ENCODE measurements around the gene TSHZ2.
"Not testable (repeated sequence)": the region's sequence is repeated elsewhere in the genome, so short reads cannot be mapped to it uniquely, and the experiment has no call there.

TSHZ2 gene

DNA sequence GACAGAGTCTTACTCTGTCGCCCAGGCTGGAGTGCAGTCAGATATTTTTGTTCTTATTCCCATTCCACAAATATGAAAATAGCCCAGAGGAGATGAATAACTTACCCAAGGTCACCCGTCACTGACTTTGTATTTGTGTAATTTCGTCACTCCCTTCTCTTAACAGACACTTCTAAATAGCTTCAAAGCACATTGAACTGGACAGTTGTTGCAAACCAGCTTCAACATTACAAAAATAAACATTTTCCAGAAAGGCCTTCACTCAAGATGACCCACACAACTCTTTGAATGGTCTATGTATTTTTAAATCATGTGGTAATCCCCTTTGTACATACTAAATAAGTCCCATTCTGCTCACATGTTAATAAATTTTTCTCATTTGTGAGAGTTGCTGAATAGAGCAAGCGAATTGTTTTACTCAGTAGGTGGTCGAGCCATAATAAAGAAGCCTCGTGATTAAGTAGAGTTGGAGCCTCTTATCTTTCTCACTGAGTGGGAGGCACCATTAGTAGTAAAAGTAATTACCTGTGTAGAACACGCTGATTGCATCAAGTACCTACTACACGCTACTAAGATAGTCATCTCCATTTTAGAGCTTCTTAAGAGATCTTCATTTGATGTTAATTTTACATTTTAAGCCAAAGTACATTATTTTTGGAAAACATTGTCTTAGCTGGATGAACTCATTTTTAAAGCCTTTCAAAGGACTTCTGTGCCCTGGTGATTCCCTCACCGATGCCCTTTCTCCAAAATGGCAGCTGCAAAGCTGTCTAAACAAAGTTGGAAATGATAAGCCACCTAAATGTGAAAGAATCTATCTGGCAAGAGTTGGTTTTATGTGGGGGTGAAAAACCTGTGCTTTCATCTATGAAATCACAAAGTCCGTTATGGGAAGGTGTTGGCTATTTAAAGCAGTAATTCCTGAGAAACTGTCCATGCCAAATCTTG lies 110.0 kb downstream of the TSHZ2 start:
- FAIRE-seq (no peak), DNase-seq (ENCODE audit: insufficient read length) (no peak)
- TF ChIP-seq TAF1 (IDR thresholded peaks at IDR 0.05; ENCODE audit: borderline replicate concordance, low read depth, low read length) (no peak), POLR2A (IDR thresholded peaks at IDR 0.05; ENCODE audit: low read depth, low read length) (no peak)

DNA sequence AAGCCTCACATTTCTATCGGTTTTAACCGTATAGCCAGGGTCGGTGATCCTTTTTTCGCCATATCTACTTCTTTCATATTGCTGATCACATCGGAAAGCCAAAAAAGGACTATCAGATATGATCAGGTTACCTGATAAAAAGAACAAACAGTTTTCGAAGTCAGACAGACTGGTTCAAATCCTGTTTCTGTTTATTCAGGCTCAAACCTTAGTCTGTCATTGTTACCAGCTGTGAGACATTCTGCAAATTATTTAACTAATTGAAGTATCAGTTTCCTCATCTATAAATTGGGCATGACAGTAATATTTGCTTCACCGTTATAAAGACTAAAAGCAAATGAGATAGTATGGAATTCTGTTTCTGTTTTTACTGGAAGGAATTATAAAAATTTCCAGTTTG lies 111.3 kb downstream of the TSHZ2 start:
- DNase-seq (ENCODE audit: insufficient read length) (no peak), FAIRE-seq (no peak)
- TF ChIP-seq POLR2A (IDR thresholded peaks at IDR 0.05; ENCODE audit: low read depth, low read length) (no peak), POLR2AphosphoS5 (IDR thresholded peaks at IDR 0.05; ENCODE audit: low read depth, low read length) (no peak), TAF1 (IDR thresholded peaks at IDR 0.05; ENCODE audit: borderline replicate concordance, low read depth, low read length) (no peak)

DNA sequence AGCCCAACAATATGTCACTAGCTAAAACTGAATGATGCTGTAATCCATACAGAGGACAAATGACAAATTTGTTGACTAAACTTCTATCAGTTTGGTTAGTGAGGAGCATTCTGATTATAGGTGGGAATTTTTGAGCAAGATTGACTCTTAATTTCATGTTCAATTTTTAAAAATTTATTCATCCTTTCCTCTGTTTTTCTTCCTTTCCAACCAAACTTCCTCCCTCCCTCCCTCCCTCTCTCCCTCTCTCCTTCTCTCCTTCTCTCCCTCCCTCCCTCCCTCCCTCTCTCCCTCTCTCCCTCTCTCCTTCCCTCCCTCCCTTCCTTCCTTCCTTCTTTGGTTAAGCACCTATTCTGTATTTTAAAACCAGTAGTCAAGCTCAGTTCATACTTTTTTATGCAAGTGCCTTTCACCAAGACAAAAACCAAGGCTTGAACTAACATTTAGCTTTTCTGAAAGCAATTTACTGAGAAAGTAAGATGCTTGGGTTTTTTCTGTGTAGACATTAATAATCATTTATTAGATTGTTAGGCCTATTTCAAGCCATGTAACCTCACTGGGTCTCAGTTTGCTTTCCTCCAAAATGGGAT lies 112.3 kb downstream of the TSHZ2 start:
- TF ChIP-seq POLR2A (IDR thresholded peaks at IDR 0.05; ENCODE audit: low read depth, low read length) (no peak), POLR2AphosphoS5 (IDR thresholded peaks at IDR 0.05; ENCODE audit: low read depth, low read length) (no peak), TAF1 (IDR thresholded peaks at IDR 0.05; ENCODE audit: borderline replicate concordance, low read depth, low read length) (no peak)
- FAIRE-seq (no peak), DNase-seq (ENCODE audit: insufficient read length) (no peak)

DNA sequence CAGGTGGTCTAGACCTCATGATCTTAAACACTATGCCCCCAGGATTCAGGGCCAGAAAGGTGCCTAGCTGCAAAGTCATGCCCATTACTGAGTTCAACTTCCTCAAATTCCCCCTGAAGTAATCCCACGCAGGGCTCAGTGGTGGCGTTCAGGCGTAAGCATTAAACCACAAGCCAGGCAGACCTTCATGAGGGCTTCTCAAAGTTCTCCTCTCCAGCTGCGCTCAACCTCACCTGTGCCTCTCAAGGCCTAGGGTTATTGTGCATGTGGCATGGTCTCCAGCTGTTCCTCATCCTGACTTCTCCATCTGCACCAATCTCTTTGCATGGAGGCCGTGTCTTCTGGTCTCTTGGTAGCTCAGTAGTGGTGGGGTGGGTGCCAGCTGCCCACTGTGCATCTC lies 113.6 kb downstream of the TSHZ2 start:
- no peak for DNase-seq (ENCODE audit: insufficient read length)
- no peak for FAIRE-seq
- no peak for TF ChIP-seq POLR2AphosphoS5 (IDR thresholded peaks at IDR 0.05; ENCODE audit: low read depth, low read length)
- no peak for TF ChIP-seq TAF1 (IDR thresholded peaks at IDR 0.05; ENCODE audit: borderline replicate concordance, low read depth, low read length)
- TF ChIP-seq POLR2A (IDR thresholded peaks at IDR 0.05; ENCODE audit: low read depth, low read length): no peak

DNA sequence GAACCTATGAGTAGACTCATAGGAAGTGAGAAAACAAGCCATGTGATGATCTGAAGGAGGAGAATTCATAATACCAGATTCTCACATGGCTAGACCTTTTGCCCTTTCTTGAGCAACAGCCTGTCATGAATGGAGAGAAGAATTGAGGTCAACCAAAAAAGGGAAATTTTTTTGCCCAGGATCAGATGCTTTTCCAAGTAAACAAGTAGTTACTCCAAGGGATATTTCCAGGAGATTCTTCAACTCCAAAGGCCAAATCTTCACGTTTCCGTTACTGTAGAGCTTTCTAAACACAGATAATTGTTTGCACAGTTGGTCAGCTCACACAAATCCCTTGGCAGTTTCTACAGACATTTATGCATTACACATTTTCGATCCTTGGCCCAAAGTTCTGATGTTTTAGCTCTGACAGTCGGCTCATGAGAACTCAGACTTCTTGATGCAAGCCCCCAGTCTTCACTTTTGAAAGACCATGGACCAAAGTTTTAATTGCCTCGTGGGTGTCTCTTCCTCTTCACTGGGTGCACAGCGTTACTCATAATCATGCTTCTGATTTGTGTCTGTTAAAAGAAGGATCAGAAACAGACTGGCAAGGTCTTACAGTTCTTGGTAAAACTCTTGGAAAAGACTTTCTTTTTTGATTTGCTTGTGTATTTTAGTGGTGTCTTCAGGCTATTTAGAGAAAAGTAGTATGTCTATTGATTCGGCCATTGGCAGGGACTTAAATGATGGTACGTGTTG lies 115.0 kb downstream of the TSHZ2 start:
- DNase-seq (ENCODE audit: insufficient read length): no peak
- no peak for FAIRE-seq
- TF ChIP-seq TAF1 (IDR thresholded peaks at IDR 0.05; ENCODE audit: borderline replicate concordance, low read depth, low read length): no peak
- TF ChIP-seq POLR2A (IDR thresholded peaks at IDR 0.05; ENCODE audit: low read depth, low read length): no peak
- TF ChIP-seq POLR2AphosphoS5 (IDR thresholded peaks at IDR 0.05; ENCODE audit: low read depth, low read length): no peak

DNA sequence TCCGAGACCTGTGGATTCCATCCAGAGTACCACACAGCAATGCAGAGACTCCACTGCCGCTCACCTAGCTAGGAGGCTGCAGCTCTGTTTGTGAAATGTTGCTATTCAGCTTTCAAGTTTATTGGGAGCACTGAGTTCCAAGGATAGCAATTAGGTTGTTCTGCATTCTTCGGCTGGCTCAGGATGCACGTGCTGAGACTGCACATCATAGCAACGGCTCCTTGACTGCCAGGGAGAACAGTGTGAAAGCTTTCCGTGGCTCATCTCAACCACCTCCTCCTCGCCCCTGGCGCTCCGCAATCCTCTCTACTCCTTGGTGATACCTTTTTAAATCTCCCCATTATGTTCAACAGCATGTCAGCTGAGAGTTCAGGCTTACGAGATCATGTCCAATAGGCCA lies 116.6 kb downstream of the TSHZ2 start:
- no peak for FAIRE-seq
- TF ChIP-seq TAF1 (IDR thresholded peaks at IDR 0.05; ENCODE audit: borderline replicate concordance, low read depth, low read length) (no peak), POLR2A (IDR thresholded peaks at IDR 0.05; ENCODE audit: low read depth, low read length) (no peak), POLR2AphosphoS5 (IDR thresholded peaks at IDR 0.05; ENCODE audit: low read depth, low read length) (no peak)
- DNase-seq (ENCODE audit: insufficient read length): no peak

DNA sequence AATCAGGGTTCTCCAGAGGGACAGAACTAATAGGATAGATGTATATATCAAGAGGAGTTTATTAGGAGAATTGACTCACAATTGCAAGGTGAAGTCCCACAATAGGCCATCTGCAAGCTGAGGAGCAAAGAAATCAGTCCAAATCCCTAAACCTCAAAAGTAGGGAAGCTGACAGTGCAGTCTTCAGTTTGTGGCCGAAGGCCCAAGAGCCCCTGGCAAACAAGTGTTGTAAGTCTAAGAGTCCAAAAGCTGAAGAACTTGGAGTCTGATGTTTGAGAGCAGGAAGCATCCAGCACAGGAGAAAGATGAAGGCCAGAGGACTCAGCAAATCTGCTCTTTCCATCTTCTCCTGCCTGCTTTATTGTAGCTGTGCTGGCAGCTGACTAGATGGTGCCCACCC lies 117.7 kb downstream of the TSHZ2 start:
- DNase-seq (ENCODE audit: insufficient read length); FAIRE-seq: not testable (repeated sequence)

DNA sequence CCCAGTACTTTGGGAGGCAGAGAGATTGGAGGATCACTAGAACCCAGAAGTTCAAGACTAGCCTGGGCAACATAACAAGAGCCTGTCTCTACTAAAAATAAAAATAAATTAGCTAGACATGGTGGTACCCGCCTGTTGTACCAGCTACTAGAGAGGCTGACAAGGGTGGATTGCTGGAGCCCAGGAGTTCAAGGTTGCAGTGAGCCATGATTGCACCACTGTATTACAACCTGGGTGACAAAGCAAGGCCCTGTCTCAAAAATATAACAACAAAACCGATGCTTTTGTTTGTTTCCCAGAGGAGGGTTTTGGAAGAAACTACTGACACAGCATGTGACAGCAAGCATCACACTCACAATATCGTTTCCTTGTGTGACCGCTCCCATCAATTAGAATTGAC lies 119.6 kb downstream of the TSHZ2 start:
- TF ChIP-seq TAF1 (IDR thresholded peaks at IDR 0.05; ENCODE audit: borderline replicate concordance, low read depth, low read length) (no peak), POLR2A (IDR thresholded peaks at IDR 0.05; ENCODE audit: low read depth, low read length) (no peak), POLR2AphosphoS5 (IDR thresholded peaks at IDR 0.05; ENCODE audit: low read depth, low read length) (no peak)
- DNase-seq (ENCODE audit: insufficient read length): no peak
- no peak for FAIRE-seq

DNA sequence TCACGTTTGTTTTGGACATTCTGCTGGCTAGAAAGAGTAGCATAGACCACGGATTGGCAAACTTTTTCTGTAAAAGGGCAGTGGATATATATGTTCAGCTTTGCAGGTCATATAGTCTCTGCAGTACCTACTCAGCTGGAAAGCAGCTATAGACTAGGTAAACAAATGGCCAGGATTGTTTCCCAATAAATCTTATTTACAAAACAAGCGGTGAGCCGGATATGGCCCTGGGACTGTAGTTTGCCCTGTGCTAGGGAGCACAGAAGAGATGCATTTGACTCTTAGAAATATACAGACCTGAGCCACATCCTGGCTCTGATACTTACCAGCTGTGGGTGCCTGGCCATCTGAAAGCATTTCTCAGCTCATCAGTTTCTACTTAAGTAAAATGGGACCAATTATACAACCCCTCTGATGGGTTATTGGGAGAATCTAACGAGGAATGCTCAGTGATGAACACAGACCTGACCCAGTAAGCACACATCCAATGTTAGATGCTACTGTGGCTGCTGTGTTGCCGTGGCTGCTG lies 120.7 kb downstream of the TSHZ2 start:
- no peak for DNase-seq (ENCODE audit: insufficient read length)
- no peak for FAIRE-seq
- TF ChIP-seq TAF1 (IDR thresholded peaks at IDR 0.05; ENCODE audit: borderline replicate concordance, low read depth, low read length) (no peak), POLR2A (IDR thresholded peaks at IDR 0.05; ENCODE audit: low read depth, low read length) (no peak), POLR2AphosphoS5 (IDR thresholded peaks at IDR 0.05; ENCODE audit: low read depth, low read length) (no peak)

DNA sequence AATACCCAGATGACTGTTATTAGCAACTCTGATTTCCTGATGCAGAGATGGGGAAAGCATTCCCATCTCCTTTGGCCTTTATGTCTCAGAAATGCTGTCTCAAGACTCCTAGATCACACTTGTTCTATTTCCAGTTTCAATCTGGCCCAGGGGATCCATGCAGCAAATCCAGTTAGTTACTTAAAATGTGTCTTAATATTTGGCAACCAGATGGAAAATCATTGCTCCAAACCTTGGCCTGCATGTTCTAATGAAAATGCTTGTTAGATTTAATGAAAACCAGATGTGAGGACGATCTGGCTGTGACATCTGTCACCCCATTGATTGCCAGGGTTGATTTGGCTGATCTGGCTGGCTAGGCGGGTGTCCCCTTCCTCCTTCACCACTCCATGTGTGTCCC lies 125.2 kb downstream of the TSHZ2 start:
- DNase-seq (ENCODE audit: insufficient read length): no peak
- TF ChIP-seq POLR2A (IDR thresholded peaks at IDR 0.05; ENCODE audit: low read depth, low read length): no peak
- no peak for TF ChIP-seq TAF1 (IDR thresholded peaks at IDR 0.05; ENCODE audit: borderline replicate concordance, low read depth, low read length)
- TF ChIP-seq POLR2AphosphoS5 (IDR thresholded peaks at IDR 0.05; ENCODE audit: low read depth, low read length): no peak
- no peak for FAIRE-seq

DNA sequence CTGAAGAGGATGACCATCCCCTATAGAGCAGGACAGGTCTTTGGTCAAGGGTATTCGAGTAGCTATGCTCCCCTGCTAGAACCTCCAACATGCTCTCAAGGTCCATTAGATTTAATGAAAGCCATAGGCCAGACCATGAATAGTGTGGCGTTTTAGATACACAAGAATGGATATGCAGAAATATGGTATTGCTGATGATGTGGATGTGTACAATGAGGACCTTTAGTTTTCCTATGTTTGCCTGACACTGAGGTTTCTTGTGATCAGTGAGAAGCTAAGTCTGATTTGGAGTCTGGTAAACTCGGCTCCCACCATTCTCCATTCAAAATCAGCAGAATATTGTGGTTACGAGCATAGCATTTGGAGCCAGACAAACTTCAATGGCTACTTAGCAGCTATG lies 125.6 kb downstream of the TSHZ2 start:
- TF ChIP-seq TAF1 (IDR thresholded peaks at IDR 0.05; ENCODE audit: borderline replicate concordance, low read depth, low read length) (no peak), POLR2AphosphoS5 (IDR thresholded peaks at IDR 0.05; ENCODE audit: low read depth, low read length) (no peak), POLR2A (IDR thresholded peaks at IDR 0.05; ENCODE audit: low read depth, low read length) (no peak)
- DNase-seq (ENCODE audit: insufficient read length) (no peak), FAIRE-seq (no peak)

Measured in GM12892 (cell line).